GM23338 (cell line): ENCODE data around the gene NBPF1. TPM values are rescaled to one million over a fixed set of nuclear protein-coding genes. Genes with fewer than 3 reads are reported as not detected.
"Not testable (repeated sequence)": the region's sequence is repeated elsewhere in the genome, so short reads cannot be mapped to it uniquely, and the experiment has no call there.

Source experiments
- ATAC-seq: fragments of 200-7000 bp; cut with Tn5 transposase; 3 replicates; pipeline ENCODE4 v1.9.1; 2020
- DNase-seq: peaks from one replicate; pipeline ENCODE4 v3.0.0-alpha.2; 2015; ENCODE audit warnings: low spot score
- H2AFZ ChIP-seq: fragments of 200-600 bp; sonication (generic); 2 replicates; pipeline ENCODE4 v1.8.0; 2016; ENCODE audit warnings: antibody characterized with exemption, mild to moderate bottlenecking, moderate library complexity
- H3F3A ChIP-seq: fragments of 200-600 bp; sonication (generic); replicated peaks from 2 replicates; pipeline ENCODE4 v1.8.0; 2017; ENCODE audit warnings: antibody characterized with exemption, mixed run types, low read depth
- H3K27ac ChIP-seq: fragments of 200-600 bp; sonication (generic); 2 replicates; pipeline ENCODE4 v1.6.1; 2016; ENCODE audit warnings: low read depth
- H3K27me3 ChIP-seq: fragments of 200-600 bp; sonication (generic); 2 replicates; pipeline ENCODE4 v1.8.0; 2016; ENCODE audit warnings: mild to moderate bottlenecking, mixed run types, moderate library complexity; ENCODE audit not compliant: insufficient read depth
- H3K36me3 ChIP-seq: fragments of 200-600 bp; sonication (generic); 2 replicates; pipeline ENCODE4 v1.8.0; 2016; ENCODE audit warnings: mild to moderate bottlenecking; ENCODE audit not compliant: insufficient read depth
- H3K4me1 ChIP-seq: fragments of 200-600 bp; sonication (generic); 2 replicates; pipeline ENCODE4 v1.8.0; 2016; ENCODE audit warnings: mild to moderate bottlenecking, moderate library complexity; ENCODE audit not compliant: insufficient read depth
- H3K4me2 ChIP-seq: fragments of 200-600 bp; sonication (generic); 2 replicates; pipeline ENCODE4 v1.7.1; 2017; ENCODE audit warnings: mixed run types
- H3K4me3 ChIP-seq: fragments of 200-600 bp; sonication (generic); 2 replicates; pipeline ENCODE4 v1.6.1; 2016; ENCODE audit warnings: mixed run types
- H3K79me2 ChIP-seq: fragments of 200-600 bp; sonication (generic); replicated peaks from 2 replicates; pipeline ENCODE4 v1.8.0; 2017; ENCODE audit warnings: mild to moderate bottlenecking; ENCODE audit not compliant: insufficient read depth
- H3K9me2 ChIP-seq: fragments of 200-600 bp; sonication (generic); 2 replicates; pipeline ENCODE4 v1.8.0; 2017; ENCODE audit not compliant: insufficient read depth
- H4K20me1 ChIP-seq: fragments of 200-600 bp; sonication (generic); replicated peaks from 2 replicates; pipeline ENCODE4 v1.8.0; 2017; ENCODE audit warnings: mild to moderate bottlenecking; ENCODE audit not compliant: insufficient read depth
- H3K27ac Mint-ChIP-seq: 2 replicates; pipeline ENCODE4 v1.8.0; 2020; ENCODE audit warnings: inconsistent platforms, mild to moderate bottlenecking, moderate library complexity, mixed read lengths
- H3K27me3 Mint-ChIP-seq: 3 replicates; pipeline ENCODE4 v1.8.0; 2022; ENCODE audit warnings: low read depth, mild to moderate bottlenecking, moderate library complexity, mixed read lengths, inconsistent platforms; ENCODE audit not compliant: insufficient read depth, poor library complexity
- H3K36me3 Mint-ChIP-seq: 3 replicates; pipeline ENCODE4 v1.8.0; 2021; ENCODE audit warnings: low read depth, mild to moderate bottlenecking, inconsistent platforms, moderate library complexity, mixed read lengths
- H3K4me1 Mint-ChIP-seq: 3 replicates; pipeline ENCODE4 v1.8.0; 2020; ENCODE audit warnings: mild to moderate bottlenecking, inconsistent platforms, mixed read lengths
- H3K4me3 Mint-ChIP-seq: 3 replicates; pipeline ENCODE4 v1.8.0; 2021; ENCODE audit warnings: moderate library complexity, mild to moderate bottlenecking, inconsistent platforms, mixed read lengths
- H3K9me3 Mint-ChIP-seq: 3 replicates; pipeline ENCODE4 v1.8.0; 2020; ENCODE audit warnings: moderate library complexity, mild to moderate bottlenecking, inconsistent platforms, mixed read lengths
- polyA plus RNA-seq: library from polyadenylated mRNA; unstranded; fragments of >200 nt; fragmentation: Nextera tagmentation; extraction: Ambion mirVana; gene quantifications from 2 replicates; pipeline ENCODE4 v1.2.1, GENCODE V29; 2016
- total RNA-seq: library from RNA; depleted of rRNA; stranded (reverse); fragments of >200 nt; shearing (Covaris generic); gene quantifications from 2 replicates; pipeline ENCODE4 v1.2.3, GENCODE V29; 2014

Gene NBPF1
- total and polyA plus RNA-seq, 2 experiments from 2014 or later: 9.5 to 11.8 TPM

- H3K27me3 Mint-ChIP-seq, H3K4me1 Mint-ChIP-seq, H3K27ac Mint-ChIP-seq, H3K36me3 Mint-ChIP-seq, H3K4me3 ChIP-seq, H2AFZ ChIP-seq, DNase-seq, H3K4me1 ChIP-seq, H3K9me3 Mint-ChIP-seq, H3K27ac ChIP-seq, ATAC-seq, H3K36me3 ChIP-seq, H3K4me3 Mint-ChIP-seq, H3K4me2 ChIP-seq, H3F3A ChIP-seq, H3K9me2 ChIP-seq: not testable (repeated sequence)
- Histone ChIP-seq H3K27me3 (peaks cover 27% of the 10 kb centered on the region), H3K79me2 (peaks cover 23% of the 10 kb centered on the region), H4K20me1 (peaks cover 12% of the 10 kb centered on the region; the same call in 1 of the 2 replicates)
Measured at GRCh38 chr1:16643001-16643411, 29.6 kb upstream of the NBPF1 start.

GRCh38 chr1:16642025-16642966, 28.9 kb upstream of the NBPF1 start:
- H3K27me3 Mint-ChIP-seq, H3K4me2 ChIP-seq: not testable (repeated sequence)
- H3K79me2 ChIP-seq: peaks cover 23% of the 10 kb centered on the region

GRCh38 chr1:16641159-16641975, 28.0 kb upstream of the NBPF1 start:
- not testable (repeated sequence) for H3K4me2 ChIP-seq, H3K36me3 ChIP-seq, H3K4me3 Mint-ChIP-seq, H3K9me3 Mint-ChIP-seq, H3K27me3 Mint-ChIP-seq, H3K9me2 ChIP-seq, H3K27ac ChIP-seq, ATAC-seq, H3K4me1 ChIP-seq, H2AFZ ChIP-seq, H3K36me3 Mint-ChIP-seq, H3K4me1 Mint-ChIP-seq, H3K4me3 ChIP-seq, DNase-seq, H3K27ac Mint-ChIP-seq
- H3K79me2 ChIP-seq: peaks cover 23% of the 10 kb centered on the region
- H3K27me3 ChIP-seq: peaks cover 22% of the 10 kb centered on the region
- H3F3A ChIP-seq: peaks cover 12% of the 10 kb centered on the region; the same call in 1 of the 2 replicates
- peaks cover 21% of the 10 kb centered on the region; the same call in 1 of the 2 replicates for H4K20me1 ChIP-seq

More at GRCh38 chr1:16642025-16642966, 28.9 kb upstream of the NBPF1 start:
- H3K4me3 Mint-ChIP-seq, H3K27ac Mint-ChIP-seq, H3K4me3 ChIP-seq, H3K36me3 Mint-ChIP-seq, H3K4me1 ChIP-seq, H3K27ac ChIP-seq, H3K9me2 ChIP-seq, H3F3A ChIP-seq, H2AFZ ChIP-seq, H3K36me3 ChIP-seq, H3K9me3 Mint-ChIP-seq, H3K4me1 Mint-ChIP-seq, DNase-seq, ATAC-seq: not testable (repeated sequence)
- peaks cover 24% of the 10 kb centered on the region for H3K27me3 ChIP-seq
- peaks cover 12% of the 10 kb centered on the region; the same call in 1 of the 2 replicates for H4K20me1 ChIP-seq

GRCh38 chr1:16639091-16640031, 26.0 kb upstream of the NBPF1 start:
- not testable (repeated sequence) for H3K9me2 ChIP-seq, H3K4me3 ChIP-seq, H3K36me3 Mint-ChIP-seq, H3K4me1 Mint-ChIP-seq, H3K9me3 Mint-ChIP-seq, H3K27me3 ChIP-seq, H3F3A ChIP-seq, H3K27me3 Mint-ChIP-seq, H2AFZ ChIP-seq, H3K27ac Mint-ChIP-seq, H3K4me1 ChIP-seq, H3K36me3 ChIP-seq, H3K27ac ChIP-seq, H3K4me3 Mint-ChIP-seq, H3K4me2 ChIP-seq, DNase-seq
- peaks cover 31% of the 10 kb centered on the region for H4K20me1 ChIP-seq
- peaks cover 23% of the 10 kb centered on the region for H3K79me2 ChIP-seq
- ATAC-seq: peak; percentile 63

- H3K4me1 ChIP-seq, H3K27me3 Mint-ChIP-seq, H3K36me3 ChIP-seq, H3K4me3 Mint-ChIP-seq, H3K9me2 ChIP-seq, H3K27me3 ChIP-seq, H3K36me3 Mint-ChIP-seq, H2AFZ ChIP-seq, H3K9me3 Mint-ChIP-seq, DNase-seq, H3K27ac ChIP-seq, H3K27ac Mint-ChIP-seq, H3K4me2 ChIP-seq, H3F3A ChIP-seq, H3K4me1 Mint-ChIP-seq, H3K4me3 ChIP-seq: not testable (repeated sequence)
- peaks cover 19% of the 10 kb centered on the region for H3K79me2 ChIP-seq
- peaks cover 34% of the 10 kb centered on the region for H4K20me1 ChIP-seq
- ATAC-seq: peak; percentile 60
Measured at GRCh38 chr1:16637941-16638778, 24.8 kb upstream of the NBPF1 start.
